Smooth muscle cell of the coronary artery (primary cell): ENCODE measurements around the gene MAB21L2. TPM values are rescaled to one million over a fixed set of nuclear protein-coding genes. Genes with fewer than 3 reads are reported as not detected.

Experiments used
- total RNA-seq: library from RNA; depleted of rRNA; stranded (reverse); fragments of >200 nt; gene quantifications from 2 replicates; pipeline ENCODE4 v1.2.3, GENCODE V29; 2014; ENCODE audit warnings: low replicate concordance

The MAB21L2 gene
- total RNA-seq: 1.1 and 2.2 TPM in 2 replicates

GRCh38 chr4:150582146-150582872 lies at the start of gene MAB21L2:
MAB21L2 (plus strand) TSS chr4:150582151; CDS start chr4:150583030, 879 bp downstream.

